Mesothelial cell of epicardium (in vitro differentiated cells): ENCODE data around the gene SLCO6A1. TPM values are rescaled to one million over a fixed set of nuclear protein-coding genes. Genes with fewer than 3 reads are reported as not detected.

Experiments used
- DNase-seq, 2 experiments: peaks; one replicate each; pipeline ENCODE4 v3.0.0; 2021; ENCODE audit warnings: low spot score in 2 of 2; ENCODE audit not compliant: unreplicated experiment in 2 of 2
- H3K27ac Mint-ChIP-seq: 2 replicates; pipeline ENCODE4 v1.8.0; 2021; ENCODE audit warnings: mixed read lengths
- H3K27me3 Mint-ChIP-seq: 2 replicates; pipeline ENCODE4 v1.8.0; 2021; ENCODE audit warnings: low read depth, mixed read lengths
- H3K36me3 Mint-ChIP-seq: 2 replicates; pipeline ENCODE4 v1.8.0; 2021; ENCODE audit warnings: mixed read lengths
- H3K4me1 Mint-ChIP-seq: 2 replicates; pipeline ENCODE4 v1.8.0; 2021; ENCODE audit warnings: mixed read lengths
- H3K4me3 Mint-ChIP-seq: 2 replicates; pipeline ENCODE4 v1.8.0; 2021; ENCODE audit warnings: mild to moderate bottlenecking, moderate library complexity, mixed read lengths
- H3K9me3 Mint-ChIP-seq: 2 replicates; pipeline ENCODE4 v1.8.0; 2021; ENCODE audit warnings: mixed read lengths
- total RNA-seq: library from RNA; stranded (reverse); gene quantifications from 3 replicates; pipeline ENCODE4 v1.2.1, GENCODE V29; 2021
- TF ChIP-seq, protein P1 (sequence below): fragments of 200-600 bp; sonication (generic); IDR thresholded peaks from one replicate; pipeline ENCODE4 v1.5.0; 2021; ENCODE audit warnings: antibody characterized with exemption; ENCODE audit not compliant: unreplicated experiment

SLCO6A1 gene
- total RNA-seq, 1 donor from 2014 or later: 6.2 TPM

- Mint-ChIP-seq H3K9me3 (peaks cover 4% of the 10 kb centered on the region), H3K27ac (no peak overlapping the region), H3K27me3 (no peaks in the 10 kb centered on the region), H3K4me3 (no peak overlapping the region), H3K36me3 (peaks cover 3% of the 10 kb centered on the region), H3K4me1 (peaks cover 18% of the 10 kb centered on the region)
- TF ChIP-seq, protein P1, sequence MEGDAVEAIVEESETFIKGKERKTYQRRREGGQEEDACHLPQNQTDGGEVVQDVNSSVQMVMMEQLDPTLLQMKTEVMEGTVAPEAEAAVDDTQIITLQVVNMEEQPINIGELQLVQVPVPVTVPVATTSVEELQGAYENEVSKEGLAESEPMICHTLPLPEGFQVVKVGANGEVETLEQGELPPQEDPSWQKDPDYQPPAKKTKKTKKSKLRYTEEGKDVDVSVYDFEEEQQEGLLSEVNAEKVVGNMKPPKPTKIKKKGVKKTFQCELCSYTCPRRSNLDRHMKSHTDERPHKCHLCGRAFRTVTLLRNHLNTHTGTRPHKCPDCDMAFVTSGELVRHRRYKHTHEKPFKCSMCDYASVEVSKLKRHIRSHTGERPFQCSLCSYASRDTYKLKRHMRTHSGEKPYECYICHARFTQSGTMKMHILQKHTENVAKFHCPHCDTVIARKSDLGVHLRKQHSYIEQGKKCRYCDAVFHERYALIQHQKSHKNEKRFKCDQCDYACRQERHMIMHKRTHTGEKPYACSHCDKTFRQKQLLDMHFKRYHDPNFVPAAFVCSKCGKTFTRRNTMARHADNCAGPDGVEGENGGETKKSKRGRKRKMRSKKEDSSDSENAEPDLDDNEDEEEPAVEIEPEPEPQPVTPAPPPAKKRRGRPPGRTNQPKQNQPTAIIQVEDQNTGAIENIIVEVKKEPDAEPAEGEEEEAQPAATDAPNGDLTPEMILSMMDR: no peak
- no peak for DNase-seq
These were observed 41.4 kb upstream of the SLCO6A1 start for GRCh38 chr5:102539996-102540728.

DNA sequence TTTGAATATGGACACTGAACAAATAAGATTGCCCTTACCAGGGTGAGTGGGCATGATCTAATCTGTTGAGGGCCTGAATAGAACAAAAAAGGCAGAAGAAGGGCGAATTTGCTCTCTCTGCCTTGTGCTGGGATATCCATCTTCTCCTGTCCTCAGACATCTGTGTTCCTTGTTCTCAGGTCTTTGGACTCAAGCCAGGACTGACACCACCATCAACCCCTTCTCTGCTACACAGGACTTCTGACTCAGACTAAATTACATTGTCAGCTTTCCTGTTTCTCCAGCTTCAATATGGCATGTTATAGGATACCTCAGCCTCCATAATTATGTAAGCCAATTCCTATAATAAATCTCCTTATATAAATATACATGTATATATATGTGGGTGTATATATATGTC is 40.8 kb upstream of the SLCO6A1 start:
- TF ChIP-seq, protein P1: no peak
- peaks cover 3% of the 10 kb centered on the region for H3K36me3 Mint-ChIP-seq
- H3K4me3 Mint-ChIP-seq: no peak overlapping the region
- peaks cover 4% of the 10 kb centered on the region for H3K9me3 Mint-ChIP-seq
- H3K27ac Mint-ChIP-seq: no peak overlapping the region
- peaks cover 14% of the 10 kb centered on the region for H3K4me1 Mint-ChIP-seq
- no peak for DNase-seq
- no peaks in the 10 kb centered on the region for H3K27me3 Mint-ChIP-seq

GRCh38 chr5:102537011-102537410 is 38.2 kb upstream of the SLCO6A1 start:
- Mint-ChIP-seq H3K4me3 (no peak overlapping the region), H3K27me3 (no peaks in the 10 kb centered on the region), H3K27ac (no peak overlapping the region), H3K4me1 (peaks cover 11% of the 10 kb centered on the region), H3K36me3 (peaks cover 3% of the 10 kb centered on the region), H3K9me3 (peaks cover 4% of the 10 kb centered on the region)
- DNase-seq: no peak
- TF ChIP-seq, protein P1: no peak

GRCh38 chr5:102536323-102536928 is 37.6 kb upstream of the SLCO6A1 start:
- H3K9me3 Mint-ChIP-seq: peaks cover under 1% of the 10 kb centered on the region
- no peak for DNase-seq
- no peaks in the 10 kb centered on the region for H3K36me3 Mint-ChIP-seq
- H3K27me3 Mint-ChIP-seq: no peaks in the 10 kb centered on the region
- no peak overlapping the region for H3K27ac Mint-ChIP-seq
- H3K4me1 Mint-ChIP-seq: peaks cover 11% of the 10 kb centered on the region
- no peak overlapping the region for H3K4me3 Mint-ChIP-seq
- TF ChIP-seq, protein P1: peak; percentile 52

DNA sequence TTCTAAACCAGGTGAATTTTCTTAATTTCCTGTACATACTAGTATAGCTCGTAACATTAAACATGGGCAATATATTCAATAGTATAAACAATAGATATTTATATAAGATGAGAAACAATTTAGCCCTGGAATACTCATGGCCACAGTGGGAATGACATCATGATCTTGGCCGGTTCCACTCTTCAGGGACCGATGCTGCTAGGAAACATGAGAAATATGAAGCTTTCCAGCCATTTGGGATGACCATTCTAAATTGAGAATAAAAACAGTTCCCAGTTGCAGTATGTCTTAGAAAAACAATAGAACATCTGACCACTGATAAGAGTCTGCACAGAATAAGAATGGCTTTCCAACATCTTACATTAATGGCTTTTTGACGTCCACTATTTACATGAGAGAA is 33.3 kb upstream of the SLCO6A1 start:
- no peak overlapping the region for H3K27ac Mint-ChIP-seq
- H3K4me3 Mint-ChIP-seq: no peak overlapping the region
- H3K27me3 Mint-ChIP-seq: no peaks in the 10 kb centered on the region
- TF ChIP-seq, protein P1: no peak
- no peak for DNase-seq
- no peaks in the 10 kb centered on the region for H3K9me3 Mint-ChIP-seq
- H3K36me3 Mint-ChIP-seq: no peaks in the 10 kb centered on the region
- no peaks in the 10 kb centered on the region for H3K4me1 Mint-ChIP-seq
